Osteocyte (in vitro differentiated cells): ENCODE data around the gene ZNF48. TPM values are rescaled to one million over a fixed set of nuclear protein-coding genes. Genes with fewer than 3 reads are reported as not detected.

ENCODE experiments used
- DNase-seq: peaks from one replicate; pipeline ENCODE4 v3.0.0; 2021; ENCODE audit warnings: mixed read lengths; ENCODE audit not compliant: unreplicated experiment; ENCODE audit errors: extremely low spot score
- H3K27ac Mint-ChIP-seq: one replicate; pipeline ENCODE4 v1.8.0; 2021; ENCODE audit warnings: mild to moderate bottlenecking, mixed read lengths; ENCODE audit not compliant: unreplicated experiment
- H3K27me3 Mint-ChIP-seq: one replicate; pipeline ENCODE4 v1.8.0; 2021; ENCODE audit warnings: mixed read lengths; ENCODE audit not compliant: unreplicated experiment
- H3K36me3 Mint-ChIP-seq: one replicate; pipeline ENCODE4 v1.8.0; 2021; ENCODE audit warnings: mixed read lengths; ENCODE audit not compliant: unreplicated experiment
- H3K4me1 Mint-ChIP-seq: one replicate; pipeline ENCODE4 v1.8.0; 2021; ENCODE audit warnings: mixed read lengths; ENCODE audit not compliant: unreplicated experiment
- H3K4me3 Mint-ChIP-seq: one replicate; pipeline ENCODE4 v1.8.0; 2021; ENCODE audit warnings: mild to moderate bottlenecking, moderate library complexity, mixed read lengths; ENCODE audit not compliant: unreplicated experiment
- H3K9me3 Mint-ChIP-seq: one replicate; pipeline ENCODE4 v1.8.0; 2021; ENCODE audit warnings: mixed read lengths; ENCODE audit not compliant: unreplicated experiment
- CTCF ChIP-seq: fragments of 200-600 bp; sonication (generic); IDR thresholded peaks from 2 replicates; pipeline ENCODE4 v1.5.0; 2021; ENCODE audit warnings: antibody characterized with exemption, mild to moderate bottlenecking, moderate library complexity
- total RNA-seq: library from RNA; stranded (reverse); gene quantifications from 2 replicates; pipeline ENCODE4 v1.2.1, GENCODE V29; 2021

The ZNF48 gene
- total RNA-seq, 1 donor from 2014 or later = 13.2 TPM

- peak overlapping the region; percentile 85 for H3K4me3 Mint-ChIP-seq
- peaks cover 20% of the 10 kb centered on the region for H3K4me1 Mint-ChIP-seq
- no peak for DNase-seq
- H3K36me3 Mint-ChIP-seq = peaks cover 19% of the 10 kb centered on the region
- H3K27ac Mint-ChIP-seq = no peak overlapping the region
- peaks cover 4% of the 10 kb centered on the region for H3K9me3 Mint-ChIP-seq
- no peak for TF ChIP-seq CTCF
- no peaks in the 10 kb centered on the region for H3K27me3 Mint-ChIP-seq
Observed at GRCh38 chr16:30443631-30444030, 48.4 kb downstream of the ZNF48 start.

DNA sequence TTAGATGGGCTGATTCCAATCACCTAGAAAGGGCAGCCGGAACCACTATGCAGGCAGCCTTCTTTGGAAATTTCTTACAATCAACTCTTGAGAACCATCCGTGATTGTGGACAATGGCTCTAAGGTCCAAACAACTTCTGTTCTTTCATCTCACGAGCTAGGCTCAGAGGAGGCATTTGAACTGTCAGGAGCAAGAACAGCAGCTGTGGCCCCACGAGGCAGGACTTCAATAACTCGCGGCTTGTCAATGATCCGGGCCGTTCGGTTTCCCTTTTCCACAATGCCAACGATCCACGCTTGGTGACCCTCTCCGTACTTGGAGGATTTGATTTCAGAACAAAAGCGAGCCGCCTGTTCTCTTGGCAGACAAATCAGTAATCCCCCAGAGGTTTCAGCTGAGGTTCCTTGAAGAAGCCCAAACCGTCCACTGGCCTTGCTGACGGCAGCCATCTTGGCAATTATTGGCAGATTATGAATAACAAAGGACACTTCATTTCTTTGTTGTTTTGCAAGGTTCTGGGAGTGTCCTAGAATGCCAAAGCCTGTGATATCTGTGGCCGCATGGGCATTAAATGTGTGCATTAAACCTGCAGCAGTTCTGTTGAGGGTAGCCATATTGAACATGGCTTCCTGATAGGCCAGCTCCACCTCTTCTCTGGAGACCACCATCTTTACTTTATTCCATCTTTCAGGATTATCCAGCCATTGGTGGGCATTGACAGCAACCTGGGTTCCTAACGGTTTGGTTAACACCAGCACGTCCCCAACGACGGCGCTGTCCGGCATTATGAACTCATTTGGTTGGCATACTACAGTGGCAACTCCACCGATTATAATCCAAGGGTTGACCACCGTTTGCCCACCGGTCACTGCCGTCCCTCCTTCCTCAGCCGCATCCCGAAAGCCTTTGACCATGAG lies 49.3 kb downstream of the ZNF48 start:
- Mint-ChIP-seq H3K4me1 (peaks cover 20% of the 10 kb centered on the region), H3K36me3 (peaks cover 19% of the 10 kb centered on the region), H3K9me3 (peaks cover 4% of the 10 kb centered on the region), H3K4me3 (peak overlapping the region; percentile 85), H3K27me3 (no peaks in the 10 kb centered on the region), H3K27ac (peak overlapping the region; percentile 76)
- DNase-seq = no peak
- TF ChIP-seq CTCF = no peak

- Mint-ChIP-seq H3K9me3 (peaks cover 4% of the 10 kb centered on the region), H3K36me3 (peaks cover 19% of the 10 kb centered on the region), H3K4me1 (peaks cover 20% of the 10 kb centered on the region), H3K27ac (peak overlapping the region; percentile 76), H3K27me3 (no peaks in the 10 kb centered on the region), H3K4me3 (peak overlapping the region; percentile 85)
- no peak for TF ChIP-seq CTCF
- no peak for DNase-seq
Observed at GRCh38 chr16:30445149-30445407, 49.9 kb downstream of the ZNF48 start.

DNA sequence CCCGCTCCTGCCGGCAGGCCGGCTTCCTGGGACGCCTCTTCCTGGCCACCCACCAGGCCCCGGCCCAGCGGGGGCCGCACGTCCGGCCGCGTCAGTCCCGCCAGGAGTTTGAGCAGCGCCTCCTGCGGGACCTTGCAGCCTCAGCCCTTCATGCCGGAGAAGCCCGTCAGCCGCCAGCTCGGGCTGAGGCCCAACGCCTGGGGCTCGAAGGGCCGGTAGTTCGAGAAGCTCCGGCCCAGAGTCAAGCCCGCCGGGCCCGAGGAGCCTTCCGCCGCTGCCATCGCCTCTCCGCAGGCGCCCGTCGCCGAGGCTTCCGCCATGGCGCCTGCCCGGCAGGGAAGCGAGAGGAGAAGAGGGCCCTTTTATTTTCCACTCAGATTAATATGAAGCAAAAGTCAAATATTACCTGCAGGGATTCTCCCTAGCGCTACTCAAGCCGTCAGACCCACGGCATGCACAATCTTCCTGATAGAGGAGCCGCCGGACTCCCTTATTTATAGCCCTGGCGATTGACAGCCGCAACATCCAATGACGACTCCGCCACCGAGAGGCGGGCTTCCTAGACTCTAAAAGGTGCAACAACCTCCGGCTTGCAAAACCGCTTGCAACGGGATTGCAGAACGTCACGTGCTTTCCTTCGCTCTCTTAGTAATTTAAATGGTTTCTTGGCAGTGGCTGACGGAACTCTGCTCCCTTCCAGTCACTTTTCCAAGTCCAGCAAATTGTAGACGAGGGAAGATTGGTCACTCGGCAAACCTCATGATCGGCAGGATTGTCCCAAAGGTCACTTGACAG lies 50.4 kb downstream of the ZNF48 start, which contains the start of gene SEPHS2:
Gene SEPHS2, minus strand, starts transcription at position 467 of the 795 bp plus-strand sequence. Its CDS starts 147 bp downstream, at position 320.
- peaks cover 4% of the 10 kb centered on the region for H3K9me3 Mint-ChIP-seq
- DNase-seq = peak; percentile 97
- H3K4me3 Mint-ChIP-seq = peak within 1 kb of the TSS; percentile 85
- H3K27ac Mint-ChIP-seq = peak within 1 kb of the TSS; percentile 87
- peaks cover 19% of the 10 kb centered on the region for H3K36me3 Mint-ChIP-seq
- no peaks in the 10 kb centered on the region for H3K27me3 Mint-ChIP-seq
- peak; percentile 62 for TF ChIP-seq CTCF
- H3K4me1 Mint-ChIP-seq = peaks cover 20% of the 10 kb centered on the region

GRCh38 chr16:30446203-30446595 lies 51.0 kb downstream of the ZNF48 start:
- no peak for TF ChIP-seq CTCF
- Mint-ChIP-seq H3K36me3 (peaks cover 19% of the 10 kb centered on the region), H3K4me1 (peaks cover 20% of the 10 kb centered on the region), H3K27me3 (no peaks in the 10 kb centered on the region), H3K4me3 (peak overlapping the region; percentile 85), H3K27ac (peak overlapping the region; percentile 87), H3K9me3 (peaks cover 4% of the 10 kb centered on the region)
- DNase-seq = no peak
